Natural killer cell (primary cell): ENCODE measurements around the gene HSBP1L1. TPM values are rescaled to one million over a fixed set of nuclear protein-coding genes. Genes with fewer than 3 reads are reported as not detected.
"Not testable (repeated sequence)": the region's sequence is repeated elsewhere in the genome, so short reads cannot be mapped to it uniquely, and the experiment has no call there.

Experiments used
- ATAC-seq, 3 donors: fragments of 150-1000 bp in 2 of 3; fragments of 200-7000 bp in 1 of 3; cut with Tn5 transposase; 1 replicate in 1 of 3; 2 replicates in 2 of 3; pipeline ENCODE4 v1.10.0; 2021; ENCODE audit warnings: mild to moderate bottlenecking in 2 of 3, moderate library complexity in 2 of 3
- DNase-seq, 2 donors: peaks; one replicate each; pipeline versions ENCODE4 v3.0.0 to v3.0.0-alpha.2; 2013 to 2021; ENCODE audit warnings: mixed read lengths in 1 of 2
- H3K27ac ChIP-seq: one replicate; pipeline ENCODE4 v1.5.1; 2013; ENCODE audit warnings: mild to moderate bottlenecking, low read length
- H3K27me3 ChIP-seq: one replicate; pipeline ENCODE4 v1.6.1; 2013; ENCODE audit warnings: low read length; ENCODE audit not compliant: control insufficient read depth, insufficient read depth
- H3K36me3 ChIP-seq: one replicate; pipeline ENCODE4 v1.6.1; 2013; ENCODE audit warnings: low read length; ENCODE audit not compliant: control insufficient read depth, insufficient read depth
- H3K4me1 ChIP-seq: one replicate; pipeline ENCODE4 v1.6.1; 2013; ENCODE audit warnings: low read length; ENCODE audit not compliant: control insufficient read depth, insufficient read depth
- H3K4me3 ChIP-seq: one replicate; pipeline ENCODE4 v1.5.1; 2013; ENCODE audit warnings: low read length
- H3K9me3 ChIP-seq: one replicate; pipeline ENCODE4 v1.6.1; 2013; ENCODE audit warnings: low read length; ENCODE audit not compliant: control insufficient read depth, insufficient read depth
- H3K27ac Mint-ChIP-seq, 2 donors: one replicate each; pipeline ENCODE4 v1.8.0; 2022; ENCODE audit warnings: mild to moderate bottlenecking in 2 of 2, mixed read lengths in 2 of 2, moderate library complexity in 1 of 2
- H3K27me3 Mint-ChIP-seq, 2 donors: one replicate each; pipeline ENCODE4 v1.8.0; 2022; ENCODE audit warnings: low read depth in 2 of 2, mixed read lengths in 2 of 2
- H3K36me3 Mint-ChIP-seq: one replicate; pipeline ENCODE4 v1.8.0; 2022; ENCODE audit warnings: mixed read lengths
- H3K4me1 Mint-ChIP-seq, 2 donors: one replicate each; pipeline ENCODE4 v1.8.0; 2022; ENCODE audit warnings: mixed read lengths in 2 of 2
- H3K4me3 Mint-ChIP-seq: one replicate; pipeline ENCODE4 v1.8.0; 2022; ENCODE audit warnings: mild to moderate bottlenecking, moderate library complexity, mixed read lengths
- H3K9me3 Mint-ChIP-seq, 2 donors: one replicate each; pipeline ENCODE4 v1.8.0; 2022; ENCODE audit warnings: mixed read lengths in 2 of 2
- WGBS: methylation state at CpG from one replicate; pipeline ENCODE4 v1.1.7; 2013; ENCODE audit warnings: missing lambda C conversion rate; ENCODE audit not compliant: insufficient coverage; 5-methylcytosine and 5-hydroxymethylcytosine counted together
- intact Hi-C: fragments of 100-400 bp; cut with micrococcal nuclease; formaldehyde crosslinking; loops from one replicate; pipeline ENCODE4 v1.14.2; 2022
- total RNA-seq, 4 donors: library from RNA; stranded (reverse); fragments of 120-200 nt in 1 of 4; gene quantifications; one replicate each; pipeline versions ENCODE4 v1.2.3 to v1.2.4, GENCODE V29; 2013 to 2022
- TF ChIP-seq, protein P1 (sequence below): fragments of 200-600 bp; IDR thresholded peaks from one replicate; pipeline ENCODE4 v1.8.0; 2022; ENCODE audit warnings: antibody characterized with exemption

The HSBP1L1 gene
- total RNA-seq, 3 donors from 2014 or later (not counting 1 experiment from before 2014, with no cell fraction given): 11.7 to 16.1 (median 13.8) TPM

DNA sequence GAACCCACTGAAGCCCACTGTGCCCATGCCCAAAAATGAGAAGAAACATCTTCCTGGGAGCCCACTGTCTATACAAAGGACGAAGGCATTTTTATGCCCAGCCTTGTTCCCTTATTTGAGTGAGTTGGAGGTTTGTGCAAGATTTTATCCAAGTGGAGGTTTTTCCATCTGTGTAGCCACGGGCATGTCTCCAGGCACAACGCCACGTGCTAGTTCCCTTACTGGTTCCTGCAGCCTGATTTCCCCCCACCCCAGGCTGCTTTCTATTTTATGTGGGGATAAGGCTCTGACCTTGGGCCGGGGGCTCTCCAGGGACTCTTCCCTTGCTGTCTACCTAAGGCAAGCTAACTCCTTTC lies 46.1 kb downstream of the HSBP1L1 start:
- WGBS: 76% methylated on average over 2 of the region's 5 CpGs
- no peak overlapping the region for H3K4me3 ChIP-seq
- Mint-ChIP-seq H3K4me3 (no peak overlapping the region), H3K36me3 (no peaks in the 10 kb centered on the region), H3K9me3 (peaks cover 5 to 7% of the 10 kb centered on the region in 2 donors), H3K27me3 (no peaks in the 10 kb centered on the region), H3K4me1 (no peaks in the 10 kb centered on the region), H3K27ac (no peak overlapping the region)
- H3K4me1 ChIP-seq: no peaks in the 10 kb centered on the region
- no peaks in the 10 kb centered on the region for H3K36me3 ChIP-seq
- DNase-seq (no peak), ATAC-seq (no peak)
- TF ChIP-seq, protein P1, sequence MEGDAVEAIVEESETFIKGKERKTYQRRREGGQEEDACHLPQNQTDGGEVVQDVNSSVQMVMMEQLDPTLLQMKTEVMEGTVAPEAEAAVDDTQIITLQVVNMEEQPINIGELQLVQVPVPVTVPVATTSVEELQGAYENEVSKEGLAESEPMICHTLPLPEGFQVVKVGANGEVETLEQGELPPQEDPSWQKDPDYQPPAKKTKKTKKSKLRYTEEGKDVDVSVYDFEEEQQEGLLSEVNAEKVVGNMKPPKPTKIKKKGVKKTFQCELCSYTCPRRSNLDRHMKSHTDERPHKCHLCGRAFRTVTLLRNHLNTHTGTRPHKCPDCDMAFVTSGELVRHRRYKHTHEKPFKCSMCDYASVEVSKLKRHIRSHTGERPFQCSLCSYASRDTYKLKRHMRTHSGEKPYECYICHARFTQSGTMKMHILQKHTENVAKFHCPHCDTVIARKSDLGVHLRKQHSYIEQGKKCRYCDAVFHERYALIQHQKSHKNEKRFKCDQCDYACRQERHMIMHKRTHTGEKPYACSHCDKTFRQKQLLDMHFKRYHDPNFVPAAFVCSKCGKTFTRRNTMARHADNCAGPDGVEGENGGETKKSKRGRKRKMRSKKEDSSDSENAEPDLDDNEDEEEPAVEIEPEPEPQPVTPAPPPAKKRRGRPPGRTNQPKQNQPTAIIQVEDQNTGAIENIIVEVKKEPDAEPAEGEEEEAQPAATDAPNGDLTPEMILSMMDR: no peak
- H3K27ac ChIP-seq: no peak overlapping the region
- H3K9me3 ChIP-seq: peaks cover 24% of the 10 kb centered on the region
- no peaks in the 10 kb centered on the region for H3K27me3 ChIP-seq
- intact Hi-C loops: no loop called here

DNA sequence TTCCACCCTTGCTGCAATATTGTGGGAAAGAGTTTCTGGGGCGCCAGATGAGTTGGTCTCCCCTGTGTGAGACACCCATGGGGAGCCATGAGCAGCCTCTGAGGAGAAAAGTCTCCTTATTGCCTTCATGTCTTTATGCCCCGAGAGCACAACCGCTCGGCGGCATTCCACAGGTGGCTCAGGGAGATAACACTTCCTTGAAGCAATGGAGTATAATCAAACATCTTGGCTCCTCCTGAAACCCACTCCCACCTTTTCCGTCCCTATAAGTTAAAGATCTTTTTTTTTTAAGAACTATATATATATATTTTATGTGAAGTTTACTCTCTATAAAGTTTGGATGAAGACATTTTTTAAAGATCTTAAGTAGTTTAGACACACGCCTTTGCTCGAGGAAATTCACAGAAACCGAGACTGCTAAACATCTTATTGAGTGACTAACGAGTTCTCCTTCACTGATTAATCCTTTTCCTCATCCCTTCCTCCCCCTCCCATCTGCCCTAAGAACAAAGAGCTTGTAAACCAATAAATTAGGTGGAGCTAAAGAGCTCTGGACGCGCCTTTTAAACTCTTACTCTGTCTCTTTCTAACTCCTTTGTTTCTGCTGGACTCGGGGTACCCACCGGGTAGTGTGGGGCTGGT lies 47.2 kb downstream of the HSBP1L1 start:
- H3K4me3 Mint-ChIP-seq, H3K27ac ChIP-seq, H3K36me3 Mint-ChIP-seq, H3K4me1 ChIP-seq, ATAC-seq, DNase-seq, H3K4me3 ChIP-seq, H3K27ac Mint-ChIP-seq, H3K27me3 ChIP-seq, H3K27me3 Mint-ChIP-seq, H3K9me3 Mint-ChIP-seq, H3K36me3 ChIP-seq, intact Hi-C loops, H3K4me1 Mint-ChIP-seq: not testable (repeated sequence)
- peaks cover 24% of the 10 kb centered on the region for H3K9me3 ChIP-seq
- WGBS: 82% methylated on average over 13 of the region's 14 CpGs

DNA sequence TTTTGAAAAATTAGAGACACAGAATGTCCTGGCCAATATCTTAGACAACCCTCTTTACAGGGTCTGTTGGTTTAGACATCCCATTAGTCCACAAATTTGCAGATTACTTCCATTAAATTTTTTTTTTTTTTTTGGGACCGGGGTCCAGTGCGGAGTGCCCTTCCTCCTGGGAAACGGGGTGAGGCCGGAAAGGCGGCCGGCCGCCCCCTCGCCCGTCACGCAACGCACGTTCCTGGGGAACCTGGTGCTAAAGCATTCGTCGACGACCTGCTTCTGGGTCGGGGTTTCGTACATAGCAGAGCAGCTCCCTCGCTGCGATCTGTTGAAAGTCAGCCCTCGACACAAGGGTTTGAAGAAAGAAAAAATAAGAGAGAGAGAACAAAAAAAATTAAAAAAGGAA lies 48.3 kb downstream of the HSBP1L1 start:
- Histone ChIP-seq H3K4me1 (no peaks in the 10 kb centered on the region), H3K36me3 (no peaks in the 10 kb centered on the region), H3K9me3 (peaks cover 24% of the 10 kb centered on the region), H3K27ac (no peak overlapping the region), H3K27me3 (no peaks in the 10 kb centered on the region), H3K4me3 (no peak overlapping the region)
- H3K4me3 Mint-ChIP-seq: no peak overlapping the region
- no peaks in the 10 kb centered on the region for H3K36me3 Mint-ChIP-seq
- DNase-seq (no peak), ATAC-seq (no peak)
- WGBS: 98% methylated on average over 20 of the region's 20 CpGs
- H3K27me3 Mint-ChIP-seq: no peaks in the 10 kb centered on the region
- H3K4me1 Mint-ChIP-seq: no peaks in the 10 kb centered on the region
- H3K9me3 Mint-ChIP-seq: peaks cover 5% of the 10 kb centered on the region in 2 donors
- TF ChIP-seq, protein P1: no peak
- no peak overlapping the region for H3K27ac Mint-ChIP-seq
- intact Hi-C loops: no loop called here

Other genes starting within 250 kb of the HSBP1L1 start
- not detected for gene KCNG2, start 166.7 kb upstream of the HSBP1L1 start, total RNA-seq
- 10 to 100 TPM; 51.2 to 62.4 (median 54.1) TPM for gene SLC66A2, start 13.0 kb upstream of the HSBP1L1 start, total RNA-seq
- 10 to 100 TPM; 63.2 to 69.1 (median 66.4) TPM for gene TXNL4A, start 23.9 kb downstream of the HSBP1L1 start, total RNA-seq
- 10 to 100 TPM; 11.9 to 17.7 (median 12.4) TPM for gene RBFA, start 69.8 kb downstream of the HSBP1L1 start, total RNA-seq
- gene ADNP2, start 144.6 kb downstream of the HSBP1L1 start, total RNA-seq: 10 to 100 TPM; 31.2 to 39.2 (median 31.4) TPM